HG02870 (cell line): ENCODE data around the gene HSPB1.
"Not testable (repeated sequence)": the region's sequence is repeated elsewhere in the genome, so short reads cannot be mapped to it uniquely, and the experiment has no call there.

Source experiments
- ATAC-seq: cut with Tn5 transposase; IDR thresholded peaks from one replicate; pipeline ENCODE4 v1.9.1; 2021; ENCODE audit warnings: mild to moderate bottlenecking, moderate library complexity; ENCODE audit not compliant: unreplicated experiment

Gene HSPB1

DNA sequence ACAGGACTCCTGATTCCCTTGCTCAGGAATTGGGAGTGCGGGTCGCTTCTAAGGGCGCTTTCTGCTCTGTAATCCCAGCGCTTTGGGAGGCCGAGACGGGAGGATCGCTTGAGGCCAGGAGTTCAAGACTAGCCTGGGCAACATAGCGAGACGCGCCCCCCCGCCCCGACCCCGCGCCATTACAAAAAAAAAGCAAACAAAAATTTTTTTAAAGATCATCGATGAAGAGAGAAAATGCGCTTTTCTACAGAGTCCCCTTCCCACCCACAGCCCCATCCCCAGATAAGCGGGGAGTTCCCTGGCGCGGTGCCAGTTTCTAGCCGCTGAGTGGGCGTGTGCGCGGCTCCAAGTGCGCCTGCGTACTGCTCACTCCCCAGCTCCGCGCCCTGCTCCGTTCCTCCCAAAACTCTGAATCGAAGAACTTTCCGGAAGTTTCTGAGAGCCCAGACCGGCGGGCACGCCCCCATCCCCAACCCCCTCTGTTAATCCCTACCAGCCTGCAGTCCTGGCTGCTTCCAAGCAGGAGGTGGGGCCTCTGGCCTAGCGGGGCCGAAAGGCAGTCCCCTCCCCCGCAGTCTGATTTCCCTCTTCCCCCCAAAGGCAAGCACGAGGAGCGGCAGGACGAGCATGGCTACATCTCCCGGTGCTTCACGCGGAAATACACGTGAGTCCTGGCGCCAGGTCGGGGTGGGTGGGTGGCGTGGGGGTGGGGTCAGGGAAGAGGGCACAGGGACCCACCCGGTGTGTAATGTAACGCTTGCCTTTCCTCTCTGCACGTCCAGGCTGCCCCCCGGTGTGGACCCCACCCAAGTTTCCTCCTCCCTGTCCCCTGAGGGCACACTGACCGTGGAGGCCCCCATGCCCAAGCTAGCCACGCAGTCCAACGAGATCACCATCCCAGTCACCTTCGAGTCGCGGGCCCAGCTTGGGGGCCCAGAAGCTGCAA is 1.0 kb downstream of the HSPB1 start:
- ATAC-seq, result no peak

DNA sequence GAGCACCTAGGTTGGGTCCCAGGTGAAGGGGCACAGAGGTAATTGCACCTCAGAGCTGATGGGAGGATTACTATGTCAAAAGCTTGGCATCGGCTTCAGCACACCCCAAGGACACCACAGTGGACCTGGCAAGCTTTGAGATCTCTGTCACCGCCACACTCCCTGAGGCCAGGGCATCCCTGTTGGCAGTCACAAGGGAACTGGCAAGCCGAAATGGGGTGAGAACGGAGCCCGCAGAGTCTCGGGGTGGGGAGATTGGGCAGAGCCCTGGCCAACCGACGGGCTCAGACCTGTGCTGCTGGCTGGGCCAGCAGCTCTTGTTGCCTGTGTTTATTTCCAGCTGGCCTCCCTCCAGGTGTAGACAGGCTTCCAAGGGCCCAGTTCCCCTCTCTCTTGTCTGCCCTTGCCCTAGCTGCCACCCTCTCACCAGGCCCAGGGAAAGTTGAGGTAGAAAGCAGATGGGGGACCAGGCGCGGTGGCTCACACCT is 2.5 kb downstream of the HSPB1 start:
- no peak for ATAC-seq

DNA sequence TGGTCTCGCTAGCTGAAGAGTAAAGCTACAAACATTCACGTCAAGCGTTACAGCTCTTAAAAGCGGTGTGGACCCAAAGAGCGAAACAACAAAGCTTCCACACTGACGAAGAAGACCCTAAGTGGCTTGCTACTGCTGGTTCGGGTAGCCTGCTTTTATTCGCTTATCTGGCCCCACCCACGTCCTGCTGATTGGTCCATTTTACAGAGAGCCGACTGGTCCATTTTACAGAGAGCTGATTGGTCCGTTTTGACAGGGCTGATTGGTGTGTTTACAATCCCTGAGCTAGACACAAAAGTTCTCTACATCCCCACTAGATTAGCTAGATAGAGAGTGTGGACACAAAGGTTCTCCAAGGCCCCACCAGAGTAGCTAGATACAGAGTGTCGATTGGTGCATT is 6.4 kb downstream of the HSPB1 start:
- not testable (repeated sequence) for ATAC-seq

DNA sequence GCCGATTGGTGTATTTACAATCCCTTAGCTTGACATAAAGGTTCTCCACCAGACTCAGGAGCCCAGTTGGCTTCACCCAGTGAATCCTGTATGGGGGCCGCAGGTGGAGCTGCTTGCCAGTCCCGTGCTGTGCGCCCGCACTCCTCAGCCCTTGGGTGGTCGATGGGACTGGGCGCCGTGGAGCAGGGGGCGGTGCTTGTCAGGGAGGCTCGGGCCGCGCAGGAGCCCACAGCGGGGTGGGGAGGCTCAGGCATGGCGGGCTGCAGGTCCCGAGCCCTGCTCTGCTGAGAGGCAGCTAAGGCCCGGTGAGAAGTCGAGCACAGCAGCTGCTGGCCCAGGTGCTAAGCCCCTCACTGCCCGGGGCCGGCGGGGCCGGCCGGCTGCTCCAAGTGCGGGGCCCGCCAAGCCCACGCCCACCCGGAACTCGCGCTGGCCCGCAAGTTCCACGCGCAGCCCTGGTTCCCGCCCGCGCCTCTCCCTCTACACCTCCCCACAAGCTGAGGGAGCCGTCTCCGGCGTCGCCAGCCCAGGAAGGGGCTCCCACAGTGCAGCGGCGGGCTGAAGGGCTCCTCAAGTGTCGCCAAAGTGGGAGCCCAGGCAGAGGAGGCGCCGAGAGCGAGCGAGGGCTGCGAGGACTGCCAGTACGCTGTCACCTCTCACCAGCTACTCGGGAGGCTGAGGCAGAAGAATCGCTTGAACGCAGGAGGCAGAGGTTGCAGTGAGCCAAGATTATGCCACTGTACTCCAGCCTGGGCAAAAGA is 7.0 kb downstream of the HSPB1 start:
- ATAC-seq, result not testable (repeated sequence)

DNA sequence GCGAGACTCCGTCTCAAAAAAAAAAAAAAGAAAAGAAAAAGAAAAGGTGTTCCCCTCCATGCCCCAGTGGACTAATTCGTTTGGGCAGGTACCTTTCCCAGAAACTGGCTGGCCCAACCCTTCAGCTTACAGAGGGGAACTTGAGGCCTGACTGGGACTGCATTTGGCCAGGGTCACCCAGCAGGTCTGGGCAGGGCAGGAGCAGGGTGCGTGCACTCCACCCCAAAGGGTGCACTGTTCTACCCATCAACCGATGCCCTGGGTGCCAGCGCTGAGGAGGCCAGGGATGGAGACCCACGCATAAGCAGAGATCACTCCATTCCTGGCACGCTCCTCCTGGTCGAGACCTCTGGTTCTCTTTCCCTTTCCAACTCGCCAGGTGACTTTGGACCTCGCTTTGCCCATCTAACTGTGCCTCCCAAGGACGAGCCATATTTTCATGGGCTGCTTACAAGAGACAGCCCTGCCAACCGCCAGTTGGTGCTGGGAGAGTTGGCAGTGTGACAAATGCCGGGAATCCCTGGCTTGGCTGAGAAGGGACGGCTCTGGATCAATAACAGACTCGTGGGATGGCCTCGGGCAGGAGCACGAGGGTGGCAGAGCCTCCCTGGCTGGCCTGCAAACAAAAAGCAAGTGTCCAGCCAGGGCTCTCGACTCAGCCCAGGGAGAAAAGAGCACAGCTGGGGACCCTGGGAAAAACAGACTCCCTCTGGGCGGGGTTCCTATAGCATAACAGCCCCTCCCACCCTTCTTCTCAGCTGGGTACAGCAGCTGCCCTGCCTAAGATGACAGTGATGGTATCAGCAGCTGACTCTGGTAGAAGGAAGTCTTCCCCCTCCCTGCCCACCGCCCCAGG is 7.9 kb downstream of the HSPB1 start:
- no peak for ATAC-seq

DNA sequence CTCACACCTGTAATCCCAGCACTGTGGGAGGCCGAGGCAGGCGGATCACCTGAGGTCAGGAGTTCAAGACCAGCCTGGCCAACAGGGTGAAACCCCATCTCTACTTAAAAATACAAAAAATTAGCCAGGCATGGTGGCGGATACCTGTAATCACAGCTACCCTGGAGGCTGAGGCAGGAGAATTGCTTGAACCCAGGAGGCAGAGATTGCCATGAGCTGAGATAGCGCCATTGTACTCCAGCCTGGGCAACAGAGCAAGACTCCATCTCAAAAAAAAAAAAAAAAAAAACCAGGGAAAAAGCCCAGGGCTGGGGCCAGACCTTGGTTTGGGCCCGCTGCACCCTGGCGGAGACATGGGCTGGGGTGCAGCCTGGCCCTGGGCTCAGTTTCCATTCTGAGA is 9.4 kb downstream of the HSPB1 start:
- ATAC-seq, result not testable (repeated sequence)

DNA sequence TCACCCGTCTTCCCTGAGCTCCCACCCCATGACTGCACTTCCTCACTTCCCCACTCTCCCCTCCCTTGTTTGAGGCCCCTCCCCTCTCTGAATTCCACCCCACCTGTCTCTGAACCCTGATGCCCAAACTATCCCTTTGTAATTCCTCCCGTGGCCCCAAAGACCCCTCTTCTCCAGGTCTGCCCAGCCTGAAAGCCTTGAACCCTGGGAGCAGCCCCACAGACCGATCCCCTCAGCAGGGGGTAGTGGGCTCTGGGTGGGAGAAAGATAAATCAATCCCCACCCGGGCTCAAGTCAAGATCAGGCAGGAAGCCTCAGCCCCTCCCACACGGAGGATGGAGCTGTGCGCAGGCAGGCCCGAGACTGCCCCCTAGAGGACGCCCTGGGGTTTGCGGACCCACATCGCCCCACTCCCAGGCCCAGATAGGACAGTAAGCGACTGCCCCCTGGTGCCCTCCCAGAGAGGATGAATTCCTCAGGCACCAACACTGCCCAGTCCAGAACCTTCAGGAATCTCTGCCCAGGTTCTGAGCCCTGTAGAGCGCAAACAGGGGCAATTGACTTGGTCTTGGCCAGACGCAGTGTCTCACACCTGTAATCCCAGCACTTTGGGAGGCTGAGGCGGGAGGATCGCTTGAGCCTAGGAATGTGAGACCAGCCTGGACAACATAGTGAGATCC is 11.7 kb downstream of the HSPB1 start:
- peak; percentile 34 for ATAC-seq

DNA sequence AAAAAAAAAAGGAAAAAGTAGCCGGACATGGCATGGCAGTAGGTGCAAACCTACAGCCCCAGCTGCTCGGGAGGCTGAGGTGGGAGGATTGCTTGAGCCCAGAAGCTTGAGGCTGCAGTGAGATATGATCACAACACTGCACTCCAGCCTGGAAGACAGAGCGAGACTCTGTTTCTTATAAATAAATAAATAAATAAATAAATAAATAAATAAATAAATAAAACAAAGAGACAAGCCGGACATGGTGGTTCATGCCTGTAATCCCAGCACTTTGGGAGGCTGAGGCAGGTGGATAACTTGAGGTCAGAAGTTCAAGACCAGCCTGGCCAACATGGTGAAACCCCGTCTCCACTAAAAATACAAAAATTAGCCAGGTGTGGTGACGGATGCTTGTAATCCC is 12.3 kb downstream of the HSPB1 start:
- ATAC-seq, result not testable (repeated sequence)

DNA sequence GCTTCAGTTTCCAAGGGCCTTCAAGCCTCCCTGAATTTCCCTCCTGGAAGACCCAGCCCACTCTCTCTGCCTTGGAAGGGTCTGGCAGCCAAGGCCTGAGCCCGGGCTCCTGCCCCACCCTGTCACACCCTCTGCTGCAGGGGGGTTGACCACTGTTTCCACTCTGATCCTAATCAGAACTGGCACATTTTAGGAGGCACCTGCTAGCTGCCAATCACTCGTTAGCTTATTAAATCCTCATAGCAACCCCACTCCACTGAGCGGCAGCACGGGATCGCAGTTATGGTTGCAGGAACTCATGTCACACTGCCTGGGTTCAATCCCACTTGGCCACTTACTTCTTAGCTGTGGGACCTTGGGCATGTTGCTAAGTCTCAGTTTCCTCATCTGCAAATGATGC is 12.9 kb downstream of the HSPB1 start:
- no peak for ATAC-seq

DNA sequence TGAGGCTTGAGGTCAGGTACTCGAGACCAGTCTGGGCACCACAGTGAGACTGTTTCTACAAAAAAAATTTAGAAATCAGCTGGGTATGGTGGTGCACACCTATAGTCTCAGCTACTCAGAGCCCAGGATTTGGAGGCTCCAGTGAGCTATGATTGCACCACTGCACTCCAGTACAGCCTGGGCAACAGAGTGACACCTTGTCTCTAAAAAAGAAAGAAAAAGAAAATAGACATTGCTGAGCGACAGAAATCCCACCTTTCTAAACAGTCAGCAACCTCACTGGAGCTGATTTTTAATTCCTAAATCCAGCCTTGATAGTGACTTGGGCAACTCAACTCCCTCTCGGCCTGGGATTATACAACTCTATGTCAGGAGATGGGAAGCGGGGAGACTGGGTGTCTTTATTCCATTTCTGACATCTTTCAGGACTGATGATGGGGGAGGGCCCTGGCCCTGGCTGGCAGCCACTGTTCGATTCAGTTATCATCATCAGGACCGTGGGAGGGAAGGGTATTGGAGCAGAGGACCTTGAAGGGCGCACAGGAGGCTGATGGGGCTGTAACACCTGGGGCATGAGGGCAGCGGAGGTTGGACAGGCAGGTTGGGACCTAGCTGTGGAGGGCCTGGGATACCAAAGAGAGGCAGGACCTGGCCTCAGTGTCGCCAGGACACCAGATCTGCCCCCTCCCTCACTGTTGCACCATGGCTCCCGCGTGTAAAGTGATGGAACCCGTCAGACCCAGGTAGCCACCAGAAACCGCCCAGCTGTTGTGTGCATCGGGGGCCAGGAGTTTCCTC is 14.7 kb downstream of the HSPB1 start:
- no peak for ATAC-seq

DNA sequence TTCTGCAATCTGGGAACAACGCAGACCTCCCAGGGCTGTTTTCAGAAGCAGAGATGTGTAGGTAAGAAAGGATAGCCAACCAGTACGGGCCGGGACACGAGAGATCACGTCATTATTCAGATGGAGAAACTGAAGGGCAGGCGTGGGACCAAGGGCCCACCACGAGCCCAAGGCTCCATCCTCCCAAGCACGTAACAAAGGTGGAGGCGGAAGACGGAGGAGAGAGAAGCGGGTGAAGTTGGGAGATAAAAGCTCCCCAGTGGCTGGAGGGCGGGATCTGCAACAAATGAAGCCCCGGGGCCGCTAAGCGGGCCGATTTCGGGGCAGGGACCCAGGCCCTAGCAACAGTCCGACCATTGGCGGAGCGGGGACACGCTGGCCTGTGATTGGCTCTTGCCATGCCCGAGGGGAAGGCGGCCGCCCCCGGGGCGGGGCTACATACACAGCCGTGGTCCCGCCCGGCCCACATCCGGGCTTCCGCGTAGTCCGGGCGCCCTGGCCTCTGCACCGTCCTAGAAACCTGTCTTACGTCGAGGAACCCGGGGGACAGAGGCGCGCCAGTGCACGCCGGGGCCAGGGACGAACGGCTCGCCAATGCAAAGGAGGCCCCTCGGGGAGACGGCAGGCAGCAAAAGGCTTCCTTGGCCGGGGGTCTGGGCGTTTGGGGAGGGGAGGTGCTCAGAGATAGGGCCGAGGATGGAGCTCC is 15.5 kb downstream of the HSPB1 start:
- ATAC-seq, result peak; percentile 77

DNA sequence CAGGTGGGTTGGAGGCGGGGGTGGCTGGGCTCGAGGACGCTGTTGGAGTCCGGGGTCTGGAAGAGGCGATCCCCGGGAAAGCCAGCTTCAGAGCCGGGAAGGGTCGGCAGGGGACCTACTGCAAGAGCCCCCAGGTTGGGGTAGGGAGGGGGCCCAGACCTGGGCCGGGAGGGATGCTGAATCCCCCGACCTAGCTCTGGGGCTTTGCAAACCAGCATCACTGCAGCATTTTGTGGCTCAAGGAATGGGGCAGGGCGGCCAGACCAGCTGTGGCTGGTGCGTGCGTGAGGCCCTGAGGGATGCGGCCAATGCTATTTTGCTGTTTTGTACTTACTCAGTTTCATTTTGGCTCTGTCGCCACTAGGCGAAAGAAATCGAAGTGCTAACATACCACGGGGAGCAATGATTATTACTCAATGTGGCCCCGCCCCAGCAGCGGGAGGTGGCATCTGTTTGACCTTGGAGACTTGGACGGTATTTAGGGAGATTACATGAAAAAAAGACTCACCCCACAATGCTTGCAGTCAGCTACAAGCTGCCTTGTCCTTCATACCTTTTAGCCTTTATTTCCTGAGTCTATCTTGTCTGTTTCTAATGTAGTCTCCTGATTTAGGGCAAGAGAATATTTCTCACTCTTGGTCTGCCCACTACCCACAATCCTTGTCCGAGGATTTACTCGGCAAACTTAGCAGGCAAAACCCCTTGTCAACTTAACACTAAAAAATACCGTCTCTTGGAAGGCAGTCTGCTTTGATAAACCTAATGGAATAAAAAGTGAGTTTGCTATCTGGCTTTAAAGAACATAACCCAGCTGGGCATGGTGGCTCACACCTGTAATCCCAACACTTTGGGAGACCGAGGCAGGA is 16.2 kb downstream of the HSPB1 start:
- ATAC-seq, result peak; percentile 39

DNA sequence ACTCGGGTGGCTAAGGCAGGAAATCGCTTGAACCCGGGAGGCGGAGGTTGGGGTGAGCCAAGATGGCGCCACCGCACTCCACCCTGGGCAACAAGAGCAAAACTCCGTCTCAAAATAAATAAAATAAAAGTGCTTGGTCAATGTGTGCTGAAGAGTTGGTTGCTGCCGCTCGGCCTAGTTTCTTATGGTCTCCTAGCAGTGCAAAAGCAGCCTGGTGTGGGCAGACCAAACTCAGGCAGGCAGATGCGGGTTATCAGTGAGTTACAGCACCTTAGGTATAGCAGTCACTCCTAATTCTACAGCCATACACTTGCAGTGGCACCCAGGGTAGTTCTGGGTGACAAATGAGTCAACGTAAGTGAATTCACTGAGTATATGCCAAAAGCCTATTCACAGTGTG is 22.6 kb downstream of the HSPB1 start:
- no peak for ATAC-seq

DNA sequence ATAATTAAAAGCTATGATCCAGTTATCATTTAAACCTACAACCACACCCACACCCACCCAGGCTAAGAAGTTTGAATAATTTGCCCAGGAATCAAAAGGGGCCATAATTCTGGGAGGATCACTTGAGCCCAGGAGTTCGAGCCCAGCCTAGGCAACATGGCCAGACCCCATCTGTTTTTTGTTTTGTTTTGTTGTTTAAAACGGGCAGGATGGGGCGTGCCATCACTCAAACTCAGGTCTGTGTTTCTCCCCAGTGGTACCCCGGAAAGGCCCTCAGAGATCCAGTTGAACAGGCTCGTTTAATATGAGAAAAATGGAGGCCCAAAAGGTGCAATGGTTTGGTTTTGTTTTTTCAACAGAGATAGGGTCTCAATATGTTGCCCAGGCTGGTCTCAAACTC is 23.3 kb downstream of the HSPB1 start:
- no peak for ATAC-seq

DNA sequence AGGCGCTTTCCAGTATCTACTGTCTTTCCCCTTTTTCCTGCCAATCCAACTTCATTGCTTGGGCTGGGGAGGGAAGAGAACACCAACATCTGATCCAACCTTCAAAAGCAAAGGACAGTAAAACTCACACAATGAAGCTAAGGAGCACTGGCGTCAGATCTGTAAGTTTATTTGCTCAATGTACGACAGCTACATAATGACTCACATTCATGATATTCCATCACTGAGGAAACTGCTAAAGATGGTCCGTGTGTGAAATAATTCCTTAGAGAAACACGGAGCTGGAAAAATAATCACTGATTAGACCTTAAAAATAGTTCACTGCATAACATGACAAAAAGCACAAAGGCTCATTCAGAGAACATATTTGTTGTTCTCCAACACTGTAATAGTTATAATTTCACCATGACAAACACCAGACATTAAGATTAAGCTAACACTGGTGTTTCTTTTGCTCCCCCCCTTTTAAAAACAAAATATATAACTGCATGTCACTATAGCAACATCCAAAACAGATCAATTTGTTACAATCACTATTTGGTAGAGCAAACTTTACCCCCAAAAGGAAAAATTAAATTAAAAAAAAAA is 24.3 kb downstream of the HSPB1 start:
- ATAC-seq, result no peak

DNA sequence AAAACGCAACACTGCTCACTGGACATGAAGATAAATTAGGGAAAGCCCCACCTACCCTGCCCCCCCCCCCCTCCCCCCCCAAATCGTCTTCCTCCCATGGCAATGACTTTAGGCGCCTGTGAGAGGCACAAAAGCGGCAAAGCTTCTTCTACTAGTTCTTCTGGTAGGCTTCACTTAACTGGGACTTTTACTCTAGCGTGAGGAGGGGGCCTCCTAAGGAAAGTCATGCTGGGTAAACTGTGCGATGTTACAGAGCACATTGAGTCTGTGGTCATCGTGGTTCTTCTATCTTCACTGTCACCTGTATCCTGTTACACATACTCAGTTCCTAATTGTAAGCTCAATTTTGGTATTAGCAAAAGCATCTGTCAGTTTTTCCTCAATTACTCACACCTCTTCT is 25.1 kb downstream of the HSPB1 start:
- ATAC-seq, result no peak

DNA sequence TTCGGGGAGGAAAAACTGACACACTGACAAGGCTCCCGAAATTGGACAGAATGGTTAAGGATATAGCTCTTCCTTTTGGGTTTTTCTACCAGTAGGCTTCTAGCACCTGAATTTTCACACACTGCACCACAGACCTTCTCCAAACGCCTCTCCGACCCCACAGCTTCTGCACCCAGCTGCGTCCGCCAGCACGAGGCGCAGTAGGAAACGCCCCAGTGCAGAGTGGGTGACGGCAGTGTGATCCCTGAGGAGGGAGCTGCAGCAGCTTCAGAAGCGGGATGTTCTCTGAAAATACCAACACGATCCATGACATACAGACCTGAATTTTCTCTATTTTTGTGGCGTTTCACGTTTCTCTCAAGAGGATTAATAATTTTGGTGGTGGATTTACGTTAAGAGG is 25.9 kb downstream of the HSPB1 start:
- no peak for ATAC-seq

DNA sequence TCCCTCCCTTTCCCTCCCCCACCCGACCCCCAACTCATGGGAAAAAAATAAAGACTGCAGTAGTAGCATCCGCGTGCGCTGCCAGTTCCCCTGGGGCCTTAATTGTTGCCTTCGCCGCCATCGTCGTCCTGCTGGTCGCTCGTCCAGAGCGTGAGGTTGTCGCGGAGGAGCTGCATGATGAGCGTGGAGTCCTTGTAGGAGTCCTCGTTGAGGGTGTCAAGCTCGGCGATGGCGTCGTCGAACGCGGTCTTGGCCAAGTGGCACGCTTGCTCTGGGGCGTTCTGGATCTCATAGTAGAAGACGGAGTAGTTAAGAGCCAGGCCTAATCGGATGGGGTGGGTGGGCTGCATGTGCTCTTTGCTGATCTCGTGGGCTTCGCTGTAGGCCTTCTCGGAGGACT is 27.0 kb downstream of the HSPB1 start:
- no peak for ATAC-seq
